Mucosa of gallbladder (tissue), 1 donor: ENCODE results near the gene GLB1L3. TPM values are rescaled to one million over a fixed set of nuclear protein-coding genes. Genes with fewer than 3 reads are reported as not detected.
"Not testable (repeated sequence)": the region's sequence is repeated elsewhere in the genome, so short reads cannot be mapped to it uniquely, and the experiment has no call there.

Experiments
- DNase-seq: peaks from one replicate; pipeline ENCODE4 v3.0.0-alpha.2; 2020; ENCODE audit warnings: low spot score
- total RNA-seq: library from RNA; stranded (reverse); gene quantifications from one replicate; pipeline ENCODE4 v1.2.1, GENCODE V29; 2021
- donor health status: DM: no; HTN: no; CAD: no.

Gene GLB1L3
- total RNA-seq, 1 donor from 2014 or later = not detected

- no peak for DNase-seq
Measured at GRCh38 chr11:134275188-134275533, 1.0 kb upstream of the GLB1L3 start.

GRCh38 chr11:134276396-134277182, 410 bp downstream of the GLB1L3 start:
- no peak for DNase-seq

- DNase-seq = peak; percentile 6
Measured at GRCh38 chr11:134277183-134278001, 1.2 kb downstream of the GLB1L3 start.

GRCh38 chr11:134278356-134278755, 2.2 kb downstream of the GLB1L3 start:
- DNase-seq = no peak

GRCh38 chr11:134281635-134282034, 5.5 kb downstream of the GLB1L3 start:
- DNase-seq = not testable (repeated sequence)

GRCh38 chr11:134282121-134283045, 6.2 kb downstream of the GLB1L3 start:
- DNase-seq = no peak

- no peak for DNase-seq
Measured at GRCh38 chr11:134283461-134284230, 7.5 kb downstream of the GLB1L3 start.

GRCh38 chr11:134284349-134284748, 8.2 kb downstream of the GLB1L3 start:
- DNase-seq = not testable (repeated sequence)

GRCh38 chr11:134287561-134287960, 11.4 kb downstream of the GLB1L3 start:
- no peak for DNase-seq

GRCh38 chr11:134288486-134288885, 12.3 kb downstream of the GLB1L3 start:
- DNase-seq = no peak

- DNase-seq = no peak
Measured at GRCh38 chr11:134289167-134289566, 13.0 kb downstream of the GLB1L3 start.

- no peak for DNase-seq
Measured at GRCh38 chr11:134289789-134290188, 13.6 kb downstream of the GLB1L3 start.

GRCh38 chr11:134290646-134291045, 14.5 kb downstream of the GLB1L3 start:
- no peak for DNase-seq

GRCh38 chr11:134291196-134291595, 15.0 kb downstream of the GLB1L3 start:
- DNase-seq = no peak

GRCh38 chr11:134292661-134293060, 16.5 kb downstream of the GLB1L3 start:
- no peak for DNase-seq

GRCh38 chr11:134293119-134294113, 17.2 kb downstream of the GLB1L3 start:
- no peak for DNase-seq

GRCh38 chr11:134294664-134295063, 18.5 kb downstream of the GLB1L3 start:
- no peak for DNase-seq

GRCh38 chr11:134312223-134312622, 36.0 kb downstream of the GLB1L3 start:
- no peak for DNase-seq

GRCh38 chr11:134312807-134313206, 36.6 kb downstream of the GLB1L3 start:
- DNase-seq = no peak

- no peak for DNase-seq
Measured at GRCh38 chr11:134313379-134313778, 37.2 kb downstream of the GLB1L3 start.
